Transverse colon (tissue), 4 donors: Measurements from ENCODE around the gene HEXD. TPM values are rescaled to one million over a fixed set of nuclear protein-coding genes. Genes with fewer than 3 reads are reported as not detected.
"Not testable (repeated sequence)": the region's sequence is repeated elsewhere in the genome, so short reads cannot be mapped to it uniquely, and the experiment has no call there.

Experiments
- DNase-seq: peaks from one replicate; pipeline ENCODE4 v3.0.0-alpha.2; 2019
- H3K27ac ChIP-seq, 4 donors: fragments of 200-600 bp; sonication (generic); 2 replicates each; pipeline ENCODE4 v1.5.1; 2016 to 2018; ENCODE audit warnings: inconsistent platforms in 4 of 4
- H3K27me3 ChIP-seq: fragments of 200-600 bp; sonication (generic); 2 replicates; pipeline ENCODE4 v1.5.1; 2017; ENCODE audit warnings: inconsistent platforms
- H3K36me3 ChIP-seq, 4 donors: fragments of 200-600 bp; sonication (generic); 2 replicates each; pipeline ENCODE4 v1.5.1; 2017 to 2019; ENCODE audit warnings: inconsistent platforms in 4 of 4
- H3K4me1 ChIP-seq, 4 donors: fragments of 200-600 bp; sonication (generic); 2 replicates each; pipeline ENCODE4 v1.5.1; 2017 to 2020; ENCODE audit warnings: inconsistent platforms in 4 of 4
- H3K4me3 ChIP-seq, 4 donors: fragments of 200-600 bp; sonication (generic); 1 replicate in 1 of 4; 2 replicates in 3 of 4; pipeline versions ENCODE4 v1.5.1 to v1.6.1; 2017 to 2019; ENCODE audit warnings: inconsistent platforms in 4 of 4
- H3K9me3 ChIP-seq, 2 donors: fragments of 200-600 bp; sonication (generic); 2 replicates each; pipeline ENCODE4 v1.5.1; 2017 to 2019; ENCODE audit warnings: inconsistent platforms in 2 of 2
- EP300 ChIP-seq: sonication (generic); formaldehyde crosslinking; IDR thresholded peaks from one replicate; pipeline ENCODE4 v1.6.1; 2017; ENCODE audit warnings: antibody characterized with exemption, low read depth
- POLR2A ChIP-seq: fragments of 450-650 bp; IDR thresholded peaks from one replicate; pipeline ENCODE4 v1.6.1; 2016; ENCODE audit warnings: antibody characterized with exemption, mild to moderate bottlenecking, moderate library complexity
- POLR2AphosphoS5 ChIP-seq, 3 donors: sonication (generic); formaldehyde crosslinking; IDR thresholded peaks; one replicate each; pipeline ENCODE4 v1.6.1; 2016; ENCODE audit warnings: antibody characterized with exemption in 3 of 3
- WGBS, 2 donors: methylation state at CpG; one replicate each; pipeline ENCODE4 v1.1.5; 2018; ENCODE audit warnings: low coverage in 1 of 2; 5-methylcytosine and 5-hydroxymethylcytosine counted together
- in situ Hi-C, 4 donors: fragments of 200-750 bp; cut with MboI; loops; one replicate each; pipeline versions ENCODE4 v1.15.0 to v1.15.1; 2017; ENCODE audit warnings: low sequenced_read_pairs in 3 of 4, low pct_ligation_motif_present in 1 of 4, low pct_unique_long_range_greater_than_20kb in 1 of 4
- intact Hi-C: fragments of 100-400 bp; cut with DNase I; formaldehyde crosslinking; loops from one replicate; pipeline ENCODE4 v1.15.1; 2023; ENCODE audit warnings: low total_unique reads
- total RNA-seq, 4 donors: library from RNA; depleted of rRNA; stranded (reverse); fragments of >200 nt; gene quantifications; one replicate each; pipeline ENCODE4 v1.1.0, GENCODE V29; 2016
- TF ChIP-seq, protein P1 (sequence below), 5 experiments: fragments of 200-600 bp in 3 of 5; fragments of 450-650 bp in 2 of 5; sonication (generic) in 3 of 5; IDR thresholded peaks; 1 replicate in 2 of 5; 2 replicates in 3 of 5; pipeline ENCODE4 v1.5.1; 2016 to 2017; ENCODE audit warnings: antibody characterized with exemption in 5 of 5, inconsistent platforms in 3 of 5, mild to moderate bottlenecking in 2 of 5, moderate library complexity in 1 of 5

Gene HEXD
- total RNA-seq, 4 donors from 2014 or later = 45.5 to 258 (median 102) TPM

DNA sequence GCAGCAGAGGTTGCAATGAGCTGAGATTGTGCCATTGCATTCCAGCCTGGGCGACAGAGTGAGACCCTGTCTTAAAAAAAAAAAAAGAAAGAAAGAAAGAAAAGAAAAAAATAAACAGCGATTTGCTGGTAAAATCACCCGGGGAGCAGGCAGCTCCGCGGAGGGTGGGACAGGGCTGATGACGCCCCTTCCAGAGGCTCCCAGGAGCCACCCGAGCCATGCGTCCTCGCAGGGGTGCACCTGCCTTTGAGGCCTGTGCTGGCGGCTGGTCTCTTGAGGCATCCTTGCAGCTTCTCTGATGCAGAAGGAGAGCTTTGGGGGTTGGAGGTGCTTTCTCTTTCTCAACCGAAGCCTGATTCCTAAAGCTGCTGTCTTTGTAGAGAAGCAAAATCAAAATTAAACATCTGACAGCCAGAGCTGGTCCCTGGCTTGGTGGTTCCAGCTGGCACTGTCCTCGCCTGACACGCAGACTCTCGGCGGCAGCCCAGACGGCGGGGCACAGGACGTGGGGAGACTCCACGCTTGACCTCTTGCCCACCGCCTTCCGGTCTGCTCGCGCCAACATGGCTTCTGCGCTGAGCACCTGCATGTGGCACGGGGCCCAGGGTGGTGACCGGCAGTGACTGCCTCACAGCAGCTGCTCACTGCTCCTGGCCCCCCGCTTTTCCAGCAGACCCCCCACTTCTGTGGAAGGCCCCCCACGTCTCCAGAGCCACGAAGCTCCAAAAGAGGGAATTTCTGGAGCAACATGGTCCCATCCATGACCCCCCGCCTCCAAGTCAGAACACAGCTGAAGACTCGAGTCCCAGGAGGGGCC is 40.0 kb upstream of the HEXD start:
- no peak for TF ChIP-seq EP300
- TF ChIP-seq, protein P1, sequence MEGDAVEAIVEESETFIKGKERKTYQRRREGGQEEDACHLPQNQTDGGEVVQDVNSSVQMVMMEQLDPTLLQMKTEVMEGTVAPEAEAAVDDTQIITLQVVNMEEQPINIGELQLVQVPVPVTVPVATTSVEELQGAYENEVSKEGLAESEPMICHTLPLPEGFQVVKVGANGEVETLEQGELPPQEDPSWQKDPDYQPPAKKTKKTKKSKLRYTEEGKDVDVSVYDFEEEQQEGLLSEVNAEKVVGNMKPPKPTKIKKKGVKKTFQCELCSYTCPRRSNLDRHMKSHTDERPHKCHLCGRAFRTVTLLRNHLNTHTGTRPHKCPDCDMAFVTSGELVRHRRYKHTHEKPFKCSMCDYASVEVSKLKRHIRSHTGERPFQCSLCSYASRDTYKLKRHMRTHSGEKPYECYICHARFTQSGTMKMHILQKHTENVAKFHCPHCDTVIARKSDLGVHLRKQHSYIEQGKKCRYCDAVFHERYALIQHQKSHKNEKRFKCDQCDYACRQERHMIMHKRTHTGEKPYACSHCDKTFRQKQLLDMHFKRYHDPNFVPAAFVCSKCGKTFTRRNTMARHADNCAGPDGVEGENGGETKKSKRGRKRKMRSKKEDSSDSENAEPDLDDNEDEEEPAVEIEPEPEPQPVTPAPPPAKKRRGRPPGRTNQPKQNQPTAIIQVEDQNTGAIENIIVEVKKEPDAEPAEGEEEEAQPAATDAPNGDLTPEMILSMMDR (IDR thresholded peaks at IDR 0.05) = no peak
- no peak for TF ChIP-seq POLR2AphosphoS5 (IDR thresholded peaks at IDR 0.05)
- TF ChIP-seq POLR2A = no peak
- H3K9me3 ChIP-seq = no peaks in the 10 kb centered on the region
- H3K4me1 ChIP-seq = no peaks in the 10 kb centered on the region
- 68 to 79% methylated on average over 2 to 31 of the region's 31 CpGs for WGBS, 2 donors
- H3K36me3 ChIP-seq = no peaks in the 10 kb centered on the region
- no peak overlapping the region for H3K27ac ChIP-seq
- in situ Hi-C loops (no loop called here), intact Hi-C loops (loop anchor here (5.0 kb wide), 1 partner anchor 1456 kb away; no protein-coding TSS in a partner anchor)
- H3K27me3 ChIP-seq = peaks cover 69% of the 10 kb centered on the region
- DNase-seq = no peak
- H3K4me3 ChIP-seq = no peak overlapping the region

DNA sequence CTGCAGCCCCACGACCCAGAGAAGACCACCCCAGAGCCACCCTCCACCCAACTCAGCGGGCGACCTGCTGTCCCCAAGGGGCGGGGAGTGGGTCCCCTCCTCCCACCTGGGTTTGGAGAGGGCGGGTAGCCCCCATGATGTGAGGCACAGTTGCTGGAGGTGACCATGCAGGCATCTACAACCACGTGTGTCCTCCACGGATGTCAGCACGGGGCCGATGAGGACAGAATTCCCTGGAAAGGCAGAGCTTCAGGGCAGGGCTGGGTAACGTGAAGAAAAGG is 39.5 kb upstream of the HEXD start:
- WGBS, 2 donors = 66% methylated on average over 10 of the region's 10 CpGs; no CpG with 5 or more reads in 1 of the 2 donors
- TF ChIP-seq, protein P1 (IDR thresholded peaks at IDR 0.05) = no peak
- TF ChIP-seq POLR2A = no peak
- no peak for TF ChIP-seq POLR2AphosphoS5 (IDR thresholded peaks at IDR 0.05)
- TF ChIP-seq EP300 = no peak
- in situ Hi-C loops = no loop called here
- no peaks in the 10 kb centered on the region for H3K4me1 ChIP-seq
- DNase-seq = no peak
- H3K27me3 ChIP-seq = peaks cover 67% of the 10 kb centered on the region
- H3K4me3 ChIP-seq = no peak overlapping the region
- no peaks in the 10 kb centered on the region for H3K9me3 ChIP-seq
- intact Hi-C loops = loop anchor here (5.0 kb wide), 1 partner anchor 1456 kb away; no protein-coding TSS in a partner anchor
- no peak overlapping the region for H3K27ac ChIP-seq
- H3K36me3 ChIP-seq = no peaks in the 10 kb centered on the region

DNA sequence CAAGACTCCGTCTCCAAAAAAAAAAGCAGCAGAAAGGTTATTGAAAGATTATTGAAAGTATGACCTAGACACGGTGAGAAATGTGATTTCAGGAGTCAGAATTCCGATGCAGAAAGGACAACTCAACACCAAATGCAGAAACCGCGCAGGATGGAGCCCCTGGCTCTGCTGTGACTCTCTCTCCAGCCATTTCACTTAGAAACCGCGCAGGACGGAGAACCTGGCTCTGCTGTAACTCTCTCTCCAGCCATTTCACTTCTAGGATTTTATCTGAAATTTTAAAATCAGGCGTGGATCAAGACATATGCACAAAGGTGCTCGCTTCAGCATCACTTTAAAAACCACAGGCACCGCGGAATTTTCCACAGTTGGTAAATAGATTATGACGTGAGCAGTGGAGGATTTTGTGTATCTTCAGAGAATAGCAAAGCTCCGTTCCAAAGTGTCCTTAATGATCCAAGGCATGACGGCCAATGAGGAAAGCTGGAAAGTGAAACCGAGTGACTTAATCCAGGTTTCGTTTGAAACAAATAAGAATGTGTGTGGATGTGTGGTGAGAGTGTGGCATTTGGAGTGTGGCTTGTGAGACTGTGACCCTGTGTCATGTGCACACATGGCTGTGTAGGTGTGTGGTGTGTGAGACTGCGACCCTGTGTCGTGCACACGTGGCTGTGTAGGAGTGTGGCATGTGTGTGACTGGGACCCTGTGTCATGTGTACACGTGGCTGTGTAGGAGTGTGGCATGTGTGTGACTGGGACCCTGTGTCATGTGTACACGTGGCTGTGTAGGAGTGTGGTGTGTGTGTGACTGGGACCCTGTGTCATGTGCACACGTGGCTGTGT is 37.1 kb upstream of the HEXD start:
- 44 to 58% methylated on average over 8 to 23 of the region's 23 CpGs for WGBS, 2 donors
- H3K4me1 ChIP-seq = peaks cover 0 to 8% (median 0%) of the 10 kb centered on the region in 4 donors
- no peak overlapping the region for H3K27ac ChIP-seq
- H3K9me3 ChIP-seq = no peaks in the 10 kb centered on the region
- in situ Hi-C loops (no loop called here), intact Hi-C loops (no loop called here)
- no peak overlapping the region for H3K4me3 ChIP-seq
- peaks cover 67% of the 10 kb centered on the region for H3K27me3 ChIP-seq
- TF ChIP-seq, protein P1 (IDR thresholded peaks at IDR 0.05) = no peak
- TF ChIP-seq EP300 = no peak
- DNase-seq = no peak
- no peaks in the 10 kb centered on the region for H3K36me3 ChIP-seq

DNA sequence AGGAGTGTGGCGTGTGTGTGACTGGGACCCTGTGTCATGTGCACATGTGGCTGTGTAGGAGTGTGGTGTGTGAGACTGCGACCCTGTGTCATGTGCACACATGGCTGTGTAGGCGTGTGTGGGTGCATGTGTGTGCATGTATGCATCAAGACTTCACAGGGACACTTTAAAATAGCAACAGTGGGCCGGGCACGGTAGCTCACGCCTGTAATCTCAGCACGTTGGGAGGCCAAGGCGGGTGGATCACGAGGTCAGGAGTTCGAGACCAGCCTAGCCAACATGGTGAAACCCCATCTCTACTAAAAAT is 36.5 kb upstream of the HEXD start:
- H3K4me3 ChIP-seq, DNase-seq, intact Hi-C loops, H3K4me1 ChIP-seq, H3K27ac ChIP-seq, H3K9me3 ChIP-seq, in situ Hi-C loops, H3K36me3 ChIP-seq: not testable (repeated sequence)
- 72% methylated on average over 10 of the region's 10 CpGs; no CpG with 5 or more reads in 1 of the 2 donors for WGBS, 2 donors
- H3K27me3 ChIP-seq = peaks cover 67% of the 10 kb centered on the region

DNA sequence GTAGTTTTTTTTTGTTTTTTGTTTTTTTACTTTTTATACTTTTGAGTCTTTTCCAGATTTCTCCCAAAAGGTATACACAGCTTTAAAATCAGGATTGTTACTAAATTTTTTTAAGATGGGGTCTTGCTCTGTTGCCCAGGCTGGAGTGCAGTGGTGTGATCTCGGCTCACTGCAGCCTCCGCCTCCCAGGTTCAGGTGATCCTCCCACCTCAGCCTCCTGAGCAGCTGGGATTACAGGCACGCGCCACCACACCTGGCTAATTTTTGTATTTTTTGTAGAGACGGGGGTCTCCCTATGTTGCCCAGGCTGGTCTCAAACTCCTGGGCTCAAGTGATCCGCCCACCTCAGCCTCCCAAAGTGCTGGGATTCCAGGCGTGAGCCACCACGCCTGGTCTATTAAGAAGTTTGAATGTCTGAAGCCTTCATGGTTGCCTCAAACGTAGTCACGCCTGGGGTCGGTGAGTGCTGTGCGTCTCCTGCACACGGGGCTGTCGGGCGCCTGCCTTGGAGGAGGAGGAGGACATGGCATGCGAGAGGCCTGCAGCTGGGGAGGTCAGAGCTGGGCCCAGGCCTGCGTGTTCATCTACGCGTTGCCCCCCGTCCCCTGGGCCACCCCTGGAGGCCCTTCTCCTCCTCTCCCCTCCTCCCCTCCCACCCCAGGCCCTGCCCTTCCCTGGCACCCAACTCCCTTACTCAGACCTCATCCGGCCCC is 35.8 kb upstream of the HEXD start:
- in situ Hi-C loops, intact Hi-C loops, H3K27ac ChIP-seq, DNase-seq, H3K36me3 ChIP-seq, H3K9me3 ChIP-seq, H3K4me3 ChIP-seq: not testable (repeated sequence)
- H3K4me1 ChIP-seq = peaks cover 0 to 15% (median 9%) of the 10 kb centered on the region in 4 donors
- WGBS, 2 donors = 84 to 90% methylated on average over 2 to 21 of the region's 21 CpGs
- peaks cover 73% of the 10 kb centered on the region for H3K27me3 ChIP-seq
